GM18870 (cell line): Measurements from ENCODE around the gene RICTOR.

Experiments used
- ATAC-seq: cut with Tn5 transposase; IDR thresholded peaks from one replicate; pipeline ENCODE4 v1.9.1; 2021; ENCODE audit warnings: moderate library complexity; ENCODE audit not compliant: unreplicated experiment

RICTOR gene

DNA sequence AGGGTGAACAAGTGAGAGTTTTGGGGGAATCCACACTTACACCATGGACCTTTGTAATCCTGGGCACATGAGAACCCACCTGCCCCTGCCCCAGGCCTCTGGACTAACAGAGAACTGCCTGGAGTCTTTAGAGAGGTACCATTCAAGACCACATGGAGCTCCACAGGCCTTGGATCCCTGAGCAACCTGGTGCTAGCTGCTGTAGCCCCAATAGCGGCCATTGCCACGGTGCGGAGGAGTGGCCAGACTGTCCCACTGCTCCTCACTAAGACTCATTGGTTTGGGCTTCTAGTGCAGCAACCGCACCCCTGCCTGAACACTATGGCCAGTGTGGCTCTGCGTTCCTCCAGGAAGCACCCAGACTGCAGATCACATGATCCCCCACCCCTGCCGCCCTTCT lies 182.6 kb downstream of the RICTOR start:
- ATAC-seq = no peak

- no peak for ATAC-seq
These were observed 184.8 kb downstream of the RICTOR start for GRCh38 chr5:38889424-38889823.

DNA sequence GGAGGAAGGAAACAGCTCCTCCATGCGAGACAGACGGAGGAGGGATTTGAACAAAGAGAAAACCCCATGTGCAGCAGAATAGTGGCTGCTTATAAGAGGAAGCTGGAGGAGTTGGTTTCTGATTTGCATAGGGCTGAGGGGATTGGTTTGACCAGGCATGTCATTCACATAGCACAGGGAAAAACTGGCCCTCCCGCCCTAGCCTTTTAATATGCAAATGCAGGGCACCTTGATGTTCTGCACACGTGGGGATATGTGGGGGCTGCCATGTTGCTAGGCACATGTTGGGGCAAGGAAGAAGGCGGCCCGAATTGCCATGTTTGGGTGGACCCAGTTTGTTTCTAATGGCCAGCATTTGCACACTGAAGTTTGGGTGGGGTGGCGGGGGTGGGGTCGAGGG lies 186.2 kb downstream of the RICTOR start:
- ATAC-seq = no peak
